Peyer's patch (tissue), 4 donors: Measurements from ENCODE around the gene IL17REL. TPM values are rescaled to one million over a fixed set of nuclear protein-coding genes. Genes with fewer than 3 reads are reported as not detected.

Source experiments
- DNase-seq, 3 donors: peaks; one replicate each; pipeline ENCODE4 v3.0.0-alpha.2; 2017 to 2019
- H3K27ac ChIP-seq, 4 donors: fragments of 200-600 bp; sonication (generic); one replicate each; pipeline ENCODE4 v1.5.1; 2016 to 2019
- H3K27me3 ChIP-seq, 2 donors: fragments of 200-600 bp; sonication (generic); one replicate each; pipeline ENCODE4 v1.5.1; 2019
- H3K36me3 ChIP-seq, 3 donors: fragments of 200-600 bp; sonication (generic); one replicate each; pipeline ENCODE4 v1.5.1; 2016 to 2019
- H3K4me1 ChIP-seq, 4 donors: fragments of 200-600 bp; sonication (generic); one replicate each; pipeline ENCODE4 v1.5.1; 2016 to 2019
- H3K4me3 ChIP-seq, 4 donors: fragments of 200-600 bp; sonication (generic); 1 replicate in 3 of 4; 2 replicates in 1 of 4; pipeline ENCODE4 v1.5.1; 2016 to 2019; ENCODE audit warnings: mild to moderate bottlenecking in 1 of 4
- H3K9me3 ChIP-seq, 4 donors: fragments of 200-600 bp; sonication (generic); one replicate each; pipeline ENCODE4 v1.5.1; 2016 to 2019; ENCODE audit warnings: mild to moderate bottlenecking in 1 of 4
- POLR2A ChIP-seq, 2 donors: fragments of 450-650 bp; IDR thresholded peaks; one replicate each; pipeline ENCODE4 v1.5.1; 2017; ENCODE audit warnings: antibody characterized with exemption in 2 of 2, mild to moderate bottlenecking in 2 of 2, moderate library complexity in 2 of 2
- total RNA-seq, 4 donors: library from RNA; depleted of rRNA; stranded (reverse); fragments of >200 nt; gene quantifications; one replicate each; pipeline ENCODE4 v1.1.0, GENCODE V29; 2016
- TF ChIP-seq, protein P1 (sequence below), 6 experiments: fragments of 450-650 bp in 4 of 6; fragments of 200-600 bp in 2 of 6; sonication (generic) in 1 of 6; IDR thresholded peaks; one replicate each; pipeline ENCODE4 v1.5.1; 2017 to 2019; ENCODE audit warnings: antibody characterized with exemption in 6 of 6, mild to moderate bottlenecking in 3 of 6, moderate library complexity in 1 of 6

Gene IL17REL
- total RNA-seq, 4 donors from 2014 or later, result 1.1 to 2.3 (median 1.2) TPM; not detected in 1

GRCh38 chr22:50041361-50042065 lies 28.9 kb upstream of the IL17REL start:
- no peak overlapping the region for H3K4me3 ChIP-seq
- no peaks in the 10 kb centered on the region for H3K4me1 ChIP-seq
- no peak for DNase-seq
- no peaks in the 10 kb centered on the region for H3K27me3 ChIP-seq
- H3K36me3 ChIP-seq, result no peaks in the 10 kb centered on the region
- no peak overlapping the region for H3K27ac ChIP-seq
- H3K9me3 ChIP-seq, result no peaks in the 10 kb centered on the region
- no peak for TF ChIP-seq POLR2A (IDR thresholded peaks at IDR 0.05)

GRCh38 chr22:50040717-50041116 lies 28.2 kb upstream of the IL17REL start:
- no peaks in the 10 kb centered on the region for H3K9me3 ChIP-seq
- H3K4me3 ChIP-seq, result no peak overlapping the region
- H3K36me3 ChIP-seq, result no peaks in the 10 kb centered on the region
- DNase-seq, result no peak
- no peak overlapping the region for H3K27ac ChIP-seq
- TF ChIP-seq, protein P1, sequence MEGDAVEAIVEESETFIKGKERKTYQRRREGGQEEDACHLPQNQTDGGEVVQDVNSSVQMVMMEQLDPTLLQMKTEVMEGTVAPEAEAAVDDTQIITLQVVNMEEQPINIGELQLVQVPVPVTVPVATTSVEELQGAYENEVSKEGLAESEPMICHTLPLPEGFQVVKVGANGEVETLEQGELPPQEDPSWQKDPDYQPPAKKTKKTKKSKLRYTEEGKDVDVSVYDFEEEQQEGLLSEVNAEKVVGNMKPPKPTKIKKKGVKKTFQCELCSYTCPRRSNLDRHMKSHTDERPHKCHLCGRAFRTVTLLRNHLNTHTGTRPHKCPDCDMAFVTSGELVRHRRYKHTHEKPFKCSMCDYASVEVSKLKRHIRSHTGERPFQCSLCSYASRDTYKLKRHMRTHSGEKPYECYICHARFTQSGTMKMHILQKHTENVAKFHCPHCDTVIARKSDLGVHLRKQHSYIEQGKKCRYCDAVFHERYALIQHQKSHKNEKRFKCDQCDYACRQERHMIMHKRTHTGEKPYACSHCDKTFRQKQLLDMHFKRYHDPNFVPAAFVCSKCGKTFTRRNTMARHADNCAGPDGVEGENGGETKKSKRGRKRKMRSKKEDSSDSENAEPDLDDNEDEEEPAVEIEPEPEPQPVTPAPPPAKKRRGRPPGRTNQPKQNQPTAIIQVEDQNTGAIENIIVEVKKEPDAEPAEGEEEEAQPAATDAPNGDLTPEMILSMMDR (IDR thresholded peaks at IDR 0.05), result no peak
- no peak for TF ChIP-seq POLR2A (IDR thresholded peaks at IDR 0.05)
- H3K27me3 ChIP-seq, result no peaks in the 10 kb centered on the region
- no peaks in the 10 kb centered on the region for H3K4me1 ChIP-seq

DNA sequence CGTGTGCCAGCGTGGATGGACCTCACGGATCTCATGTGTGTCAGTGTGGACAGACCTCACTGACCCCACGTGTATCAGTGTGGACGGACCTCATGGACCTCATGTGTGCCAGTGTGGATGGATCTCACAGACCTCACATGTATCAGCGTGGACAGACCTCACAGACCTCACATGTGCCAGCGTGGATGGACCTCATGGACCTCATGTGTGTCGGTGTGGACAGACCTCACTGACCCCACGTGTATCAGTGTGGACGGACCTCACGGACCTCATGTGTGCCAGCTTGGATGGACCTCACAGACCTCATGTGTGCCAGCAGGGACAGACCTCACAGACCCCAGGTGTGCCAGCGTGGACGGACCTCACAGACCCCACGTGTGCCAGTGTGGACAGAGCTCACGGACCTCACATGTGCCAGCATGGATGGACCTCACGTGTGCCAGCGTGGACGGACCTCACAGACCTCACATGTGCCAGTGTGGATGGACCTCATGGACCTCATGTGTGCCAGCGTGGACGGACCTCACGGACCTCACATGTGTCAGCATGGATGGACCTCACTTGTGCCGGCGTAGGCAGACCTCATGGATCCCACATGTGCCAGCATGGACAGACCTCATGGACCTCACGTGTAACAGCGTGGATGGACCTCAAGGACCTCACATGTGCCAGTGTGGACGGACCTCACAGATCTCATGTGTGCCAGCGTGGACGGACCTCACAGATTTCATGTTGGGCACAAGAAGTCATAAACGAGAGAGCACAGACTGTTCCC lies 27.3 kb upstream of the IL17REL start:
- Histone ChIP-seq H3K27ac (no peak overlapping the region), H3K36me3 (no peaks in the 10 kb centered on the region), H3K4me1 (no peaks in the 10 kb centered on the region), H3K9me3 (no peaks in the 10 kb centered on the region), H3K27me3 (no peaks in the 10 kb centered on the region), H3K4me3 (no peak overlapping the region)
- no peak for DNase-seq
- TF ChIP-seq, protein P1 (IDR thresholded peaks at IDR 0.05), result no peak
- TF ChIP-seq POLR2A (IDR thresholded peaks at IDR 0.05), result no peak

GRCh38 chr22:50035976-50036724 lies 23.6 kb upstream of the IL17REL start:
- no peaks in the 10 kb centered on the region for H3K9me3 ChIP-seq
- no peak for TF ChIP-seq POLR2A (IDR thresholded peaks at IDR 0.05)
- TF ChIP-seq, protein P1 (IDR thresholded peaks at IDR 0.05), result no peak
- H3K4me1 ChIP-seq, result no peaks in the 10 kb centered on the region
- no peak for DNase-seq
- H3K36me3 ChIP-seq, result no peaks in the 10 kb centered on the region
- no peak overlapping the region for H3K27ac ChIP-seq
- H3K4me3 ChIP-seq, result no peak overlapping the region
- no peaks in the 10 kb centered on the region for H3K27me3 ChIP-seq

DNA sequence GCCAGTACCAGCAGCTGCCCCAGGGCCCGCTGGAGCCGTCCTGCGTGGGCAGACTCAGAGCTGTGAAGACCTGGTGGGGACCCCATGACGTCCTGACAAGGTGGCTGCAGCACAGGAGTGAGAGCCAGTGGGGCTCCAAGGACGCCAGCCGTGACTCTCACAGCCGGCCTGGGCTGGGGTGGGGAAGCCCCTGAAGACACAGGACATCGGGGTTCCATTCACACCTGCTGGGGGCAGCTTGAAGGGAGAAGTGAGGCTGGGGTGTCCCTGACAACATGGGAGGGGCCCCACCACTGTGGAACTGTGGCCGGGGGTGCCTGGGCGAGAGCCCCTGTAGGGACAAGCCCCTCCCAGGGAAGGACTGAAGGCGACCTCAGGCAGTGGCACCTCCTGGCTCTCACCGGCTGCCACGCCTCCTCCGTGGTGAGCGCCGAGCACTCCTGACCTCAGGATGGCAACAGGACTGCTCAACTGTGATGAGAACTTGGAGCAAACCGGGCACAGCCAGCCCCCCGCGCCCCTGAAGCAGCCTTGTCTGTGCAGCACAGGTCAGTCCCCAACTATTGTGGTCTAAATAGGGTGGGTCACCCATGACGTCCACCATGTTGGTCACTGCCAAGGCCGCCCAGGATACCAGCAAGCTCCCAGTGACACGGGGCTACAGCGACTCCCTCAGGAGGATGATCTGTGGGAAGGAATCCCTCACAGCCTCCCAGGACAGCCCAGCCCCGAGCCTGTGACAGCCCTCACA lies 22.7 kb upstream of the IL17REL start:
- no peak for TF ChIP-seq POLR2A (IDR thresholded peaks at IDR 0.05)
- TF ChIP-seq, protein P1 (IDR thresholded peaks at IDR 0.05), result no peak
- Histone ChIP-seq H3K27ac (no peak overlapping the region), H3K4me1 (peaks cover 0 to under 1% (median 0%) of the 10 kb centered on the region in 4 donors), H3K36me3 (no peaks in the 10 kb centered on the region), H3K9me3 (no peaks in the 10 kb centered on the region), H3K4me3 (no peak overlapping the region), H3K27me3 (no peaks in the 10 kb centered on the region)
- DNase-seq, result no peak
